ENCODE results near the gene ZRANB1. TPM values are rescaled to one million over a fixed set of nuclear protein-coding genes. Genes with fewer than 3 reads are reported as not detected.

Gene ZRANB1
- total and polyA plus RNA-seq, 10 of the 15 experiments (the other 5 are each of a cell fraction or from before 2014, with no cell fraction given), result 1.7 to 11.8 (median 6.2) TPM

DNA sequence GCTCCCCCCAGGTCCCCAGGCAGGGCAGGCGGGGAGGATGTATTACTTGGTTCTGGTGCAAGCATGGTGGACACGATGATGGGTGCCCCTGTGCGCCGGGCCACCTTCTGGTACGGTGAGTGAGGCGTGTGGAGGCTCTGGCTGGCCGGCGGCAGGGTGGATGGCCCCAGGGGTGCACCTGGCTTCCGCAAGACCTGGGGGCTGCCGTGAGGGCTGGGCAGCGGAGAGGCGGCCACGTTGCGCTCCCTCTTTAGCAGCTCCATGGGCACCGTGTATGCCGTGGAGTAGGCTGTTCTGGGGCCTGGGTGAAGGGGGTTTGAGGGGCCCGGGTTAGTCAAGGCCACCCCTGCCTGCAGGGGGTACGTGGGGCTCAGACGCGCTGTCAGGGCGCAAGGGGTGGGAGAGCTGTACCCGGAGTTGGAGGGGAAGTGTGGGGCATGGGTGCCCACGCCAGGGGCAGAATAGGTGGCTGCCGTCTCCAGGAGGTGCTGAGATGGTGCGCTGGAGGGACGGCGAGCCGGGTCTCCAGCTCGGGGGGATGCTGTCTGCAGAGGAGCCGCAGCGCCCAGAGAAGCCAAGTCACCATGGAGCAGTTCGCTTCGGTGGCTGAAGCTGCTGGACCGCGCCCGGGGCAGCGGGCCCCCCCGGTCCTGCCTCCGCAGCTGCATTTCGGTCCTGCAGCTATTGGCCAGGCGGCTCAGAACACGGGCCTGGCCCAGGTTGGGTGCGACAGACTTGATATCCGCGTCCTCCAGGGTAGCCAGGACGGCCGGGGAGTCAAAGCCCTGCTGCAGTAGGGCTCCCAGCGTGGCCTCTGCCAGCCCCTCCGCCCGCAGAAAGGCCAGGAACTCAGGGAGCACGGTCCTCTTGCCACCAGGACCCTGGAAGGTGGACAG lies 84.4 kb downstream of the ZRANB1 start (continued):
- TF ChIP-seq, protein P1, sequence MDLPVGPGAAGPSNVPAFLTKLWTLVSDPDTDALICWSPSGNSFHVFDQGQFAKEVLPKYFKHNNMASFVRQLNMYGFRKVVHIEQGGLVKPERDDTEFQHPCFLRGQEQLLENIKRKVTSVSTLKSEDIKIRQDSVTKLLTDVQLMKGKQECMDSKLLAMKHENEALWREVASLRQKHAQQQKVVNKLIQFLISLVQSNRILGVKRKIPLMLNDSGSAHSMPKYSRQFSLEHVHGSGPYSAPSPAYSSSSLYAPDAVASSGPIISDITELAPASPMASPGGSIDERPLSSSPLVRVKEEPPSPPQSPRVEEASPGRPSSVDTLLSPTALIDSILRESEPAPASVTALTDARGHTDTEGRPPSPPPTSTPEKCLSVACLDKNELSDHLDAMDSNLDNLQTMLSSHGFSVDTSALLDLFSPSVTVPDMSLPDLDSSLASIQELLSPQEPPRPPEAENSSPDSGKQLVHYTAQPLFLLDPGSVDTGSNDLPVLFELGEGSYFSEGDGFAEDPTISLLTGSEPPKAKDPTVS (IDR thresholded peaks at IDR 0.05; ENCODE audit: low read depth, low read length), result no peak
- TF ChIP-seq, protein P2, sequence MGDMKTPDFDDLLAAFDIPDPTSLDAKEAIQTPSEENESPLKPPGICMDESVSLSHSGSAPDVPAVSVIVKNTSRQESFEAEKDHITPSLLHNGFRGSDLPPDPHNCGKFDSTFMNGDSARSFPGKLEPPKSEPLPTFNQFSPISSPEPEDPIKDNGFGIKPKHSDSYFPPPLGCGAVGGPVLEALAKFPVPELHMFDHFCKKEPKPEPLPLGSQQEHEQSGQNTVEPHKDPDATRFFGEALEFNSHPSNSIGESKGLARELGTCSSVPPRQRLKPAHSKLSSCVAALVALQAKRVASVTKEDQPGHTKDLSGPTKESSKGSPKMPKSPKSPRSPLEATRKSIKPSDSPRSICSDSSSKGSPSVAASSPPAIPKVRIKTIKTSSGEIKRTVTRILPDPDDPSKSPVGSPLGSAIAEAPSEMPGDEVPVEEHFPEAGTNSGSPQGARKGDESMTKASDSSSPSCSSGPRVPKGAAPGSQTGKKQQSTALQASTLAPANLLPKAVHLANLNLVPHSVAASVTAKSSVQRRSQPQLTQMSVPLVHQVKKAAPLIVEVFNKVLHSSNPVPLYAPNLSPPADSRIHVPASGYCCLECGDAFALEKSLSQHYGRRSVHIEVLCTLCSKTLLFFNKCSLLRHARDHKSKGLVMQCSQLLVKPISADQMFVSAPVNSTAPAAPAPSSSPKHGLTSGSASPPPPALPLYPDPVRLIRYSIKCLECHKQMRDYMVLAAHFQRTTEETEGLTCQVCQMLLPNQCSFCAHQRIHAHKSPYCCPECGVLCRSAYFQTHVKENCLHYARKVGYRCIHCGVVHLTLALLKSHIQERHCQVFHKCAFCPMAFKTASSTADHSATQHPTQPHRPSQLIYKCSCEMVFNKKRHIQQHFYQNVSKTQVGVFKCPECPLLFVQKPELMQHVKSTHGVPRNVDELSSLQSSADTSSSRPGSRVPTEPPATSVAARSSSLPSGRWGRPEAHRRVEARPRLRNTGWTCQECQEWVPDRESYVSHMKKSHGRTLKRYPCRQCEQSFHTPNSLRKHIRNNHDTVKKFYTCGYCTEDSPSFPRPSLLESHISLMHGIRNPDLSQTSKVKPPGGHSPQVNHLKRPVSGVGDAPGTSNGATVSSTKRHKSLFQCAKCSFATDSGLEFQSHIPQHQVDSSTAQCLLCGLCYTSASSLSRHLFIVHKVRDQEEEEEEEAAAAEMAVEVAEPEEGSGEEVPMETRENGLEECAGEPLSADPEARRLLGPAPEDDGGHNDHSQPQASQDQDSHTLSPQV (IDR thresholded peaks at IDR 0.05), result no peak
- TF ChIP-seq BACH1 (IDR thresholded peaks at IDR 0.05; ENCODE audit: borderline replicate concordance), result no peak
- no peak for TF ChIP-seq GATAD2B (conservative IDR thresholded peaks at IDR 0.05; ENCODE audit: low read depth)
- TF ChIP-seq CBX3 (IDR thresholded peaks at IDR 0.05; ENCODE audit: borderline replicate concordance, low read depth), result no peak
